ENCODE measurements around the gene LILRA2. TPM values are rescaled to one million over a fixed set of nuclear protein-coding genes. Genes with fewer than 3 reads are reported as not detected.
"Not testable (repeated sequence)": the region's sequence is repeated elsewhere in the genome, so short reads cannot be mapped to it uniquely, and the experiment has no call there.

LILRA2 gene
- total RNA-seq, 1 experiment from 2014 or later: not detected

GRCh38 chr19:54572696-54573311 is 786 bp upstream of the LILRA2 start:
- Histone ChIP-seq H3K79me2 (ENCODE audit: low read length) (no peaks in the 10 kb centered on the region), H3K9me2 (replicated peaks; ENCODE audit: insufficient read depth, low read length) (no peaks in the 10 kb centered on the region), H4K20me1 (ENCODE audit: insufficient read depth, low read depth, low read length) (no peaks in the 10 kb centered on the region), H3K36me3 (ENCODE audit: insufficient read depth, low read length) (no peaks in the 10 kb centered on the region), H3K9me3 (ENCODE audit: low read length) (no peaks in the 10 kb centered on the region), H3K27me3 (ENCODE audit: low read length) (no peaks in the 10 kb centered on the region), H3K9ac (ENCODE audit: low read length) (no peak overlapping the region), H3K4me1 (ENCODE audit: low read length) (no peaks in the 10 kb centered on the region), H3K27ac (ENCODE audit: low read length) (no peak overlapping the region), H3K4me3 (ENCODE audit: low read length) (no peak overlapping the region), H3K4me2 (ENCODE audit: low read depth, low read length, poor library complexity, severe bottlenecking) (no peak overlapping the region), H2AFZ (ENCODE audit: low read length) (no peak overlapping the region)
- no peak for DNase-seq

GRCh38 chr19:54574051-54574450 is 461 bp downstream of the LILRA2 start:
- DNase-seq: no peak
- H3K36me3 ChIP-seq (ENCODE audit: insufficient read depth, low read length): no peaks in the 10 kb centered on the region
- H3K79me2 ChIP-seq (ENCODE audit: low read length): no peaks in the 10 kb centered on the region
- no peaks in the 10 kb centered on the region for H3K27me3 ChIP-seq (ENCODE audit: low read length)
- no peak overlapping the region for H2AFZ ChIP-seq (ENCODE audit: low read length)
- no peaks in the 10 kb centered on the region for H3K9me2 ChIP-seq (replicated peaks; ENCODE audit: insufficient read depth, low read length)
- no peak overlapping the region for H3K4me3 ChIP-seq (ENCODE audit: low read length)
- no peaks in the 10 kb centered on the region for H3K9me3 ChIP-seq (ENCODE audit: low read length)
- H3K9ac ChIP-seq (ENCODE audit: low read length): no peak overlapping the region
- no peaks in the 10 kb centered on the region for H3K4me1 ChIP-seq (ENCODE audit: low read length)
- H3K4me2 ChIP-seq (ENCODE audit: low read depth, low read length, poor library complexity, severe bottlenecking): no peak overlapping the region
- H4K20me1 ChIP-seq (ENCODE audit: insufficient read depth, low read depth, low read length): no peaks in the 10 kb centered on the region
- no peak overlapping the region for H3K27ac ChIP-seq (ENCODE audit: low read length)

- Histone ChIP-seq H3K4me1 (ENCODE audit: low read length) (no peaks in the 10 kb centered on the region), H3K9me2 (replicated peaks; ENCODE audit: insufficient read depth, low read length) (no peaks in the 10 kb centered on the region), H3K79me2 (ENCODE audit: low read length) (no peaks in the 10 kb centered on the region), H2AFZ (ENCODE audit: low read length) (no peak overlapping the region), H3K4me3 (ENCODE audit: low read length) (no peak overlapping the region), H3K36me3 (ENCODE audit: insufficient read depth, low read length) (no peaks in the 10 kb centered on the region), H3K27ac (ENCODE audit: low read length) (no peak overlapping the region), H3K27me3 (ENCODE audit: low read length) (no peaks in the 10 kb centered on the region), H3K4me2 (ENCODE audit: low read depth, low read length, poor library complexity, severe bottlenecking) (no peak overlapping the region), H4K20me1 (ENCODE audit: insufficient read depth, low read depth, low read length) (no peaks in the 10 kb centered on the region), H3K9me3 (ENCODE audit: low read length) (no peaks in the 10 kb centered on the region), H3K9ac (ENCODE audit: low read length) (no peak overlapping the region)
- no peak for DNase-seq
Measured at GRCh38 chr19:54574527-54575056, 1.0 kb downstream of the LILRA2 start.

GRCh38 chr19:54575205-54575604 is 1.6 kb downstream of the LILRA2 start:
- H4K20me1 ChIP-seq (ENCODE audit: insufficient read depth, low read depth, low read length); DNase-seq; H3K27me3 ChIP-seq (ENCODE audit: low read length); H3K9me2 ChIP-seq (replicated peaks; ENCODE audit: insufficient read depth, low read length); H2AFZ ChIP-seq (ENCODE audit: low read length); H3K27ac ChIP-seq (ENCODE audit: low read length); H3K9ac ChIP-seq (ENCODE audit: low read length); H3K9me3 ChIP-seq (ENCODE audit: low read length); H3K4me2 ChIP-seq (ENCODE audit: low read depth, low read length, poor library complexity, severe bottlenecking); H3K4me3 ChIP-seq (ENCODE audit: low read length); H3K36me3 ChIP-seq (ENCODE audit: insufficient read depth, low read length); H3K4me1 ChIP-seq (ENCODE audit: low read length); H3K79me2 ChIP-seq (ENCODE audit: low read length): not testable (repeated sequence)

GRCh38 chr19:54576411-54576976 is 2.9 kb downstream of the LILRA2 start:
- Histone ChIP-seq H4K20me1 (ENCODE audit: insufficient read depth, low read depth, low read length) (no peaks in the 10 kb centered on the region), H3K9me3 (ENCODE audit: low read length) (no peaks in the 10 kb centered on the region), H3K27ac (ENCODE audit: low read length) (no peak overlapping the region), H3K79me2 (ENCODE audit: low read length) (no peaks in the 10 kb centered on the region), H3K27me3 (ENCODE audit: low read length) (no peaks in the 10 kb centered on the region), H2AFZ (ENCODE audit: low read length) (no peak overlapping the region), H3K4me2 (ENCODE audit: low read depth, low read length, poor library complexity, severe bottlenecking) (no peak overlapping the region), H3K4me1 (ENCODE audit: low read length) (no peaks in the 10 kb centered on the region), H3K9me2 (replicated peaks; ENCODE audit: insufficient read depth, low read length) (no peaks in the 10 kb centered on the region), H3K36me3 (ENCODE audit: insufficient read depth, low read length) (no peaks in the 10 kb centered on the region), H3K9ac (ENCODE audit: low read length) (no peak overlapping the region), H3K4me3 (ENCODE audit: low read length) (no peak overlapping the region)
- no peak for DNase-seq

GRCh38 chr19:54577334-54577733 is 3.7 kb downstream of the LILRA2 start:
- H3K9me2 ChIP-seq (replicated peaks; ENCODE audit: insufficient read depth, low read length): no peaks in the 10 kb centered on the region
- no peak overlapping the region for H2AFZ ChIP-seq (ENCODE audit: low read length)
- no peak overlapping the region for H3K9ac ChIP-seq (ENCODE audit: low read length)
- no peaks in the 10 kb centered on the region for H3K36me3 ChIP-seq (ENCODE audit: insufficient read depth, low read length)
- H3K4me1 ChIP-seq (ENCODE audit: low read length): no peaks in the 10 kb centered on the region
- H3K79me2 ChIP-seq (ENCODE audit: low read length): no peaks in the 10 kb centered on the region
- H4K20me1 ChIP-seq (ENCODE audit: insufficient read depth, low read depth, low read length): no peaks in the 10 kb centered on the region
- H3K27ac ChIP-seq (ENCODE audit: low read length): no peak overlapping the region
- no peak for DNase-seq
- no peak overlapping the region for H3K4me3 ChIP-seq (ENCODE audit: low read length)
- H3K27me3 ChIP-seq (ENCODE audit: low read length): no peaks in the 10 kb centered on the region
- no peak overlapping the region for H3K4me2 ChIP-seq (ENCODE audit: low read depth, low read length, poor library complexity, severe bottlenecking)
- H3K9me3 ChIP-seq (ENCODE audit: low read length): no peaks in the 10 kb centered on the region

GRCh38 chr19:54578268-54578667 is 4.7 kb downstream of the LILRA2 start:
- H3K9me2 ChIP-seq (replicated peaks; ENCODE audit: insufficient read depth, low read length); H3K27ac ChIP-seq (ENCODE audit: low read length); H3K4me2 ChIP-seq (ENCODE audit: low read depth, low read length, poor library complexity, severe bottlenecking); H4K20me1 ChIP-seq (ENCODE audit: insufficient read depth, low read depth, low read length); H3K27me3 ChIP-seq (ENCODE audit: low read length); DNase-seq; H3K9ac ChIP-seq (ENCODE audit: low read length); H3K79me2 ChIP-seq (ENCODE audit: low read length); H3K36me3 ChIP-seq (ENCODE audit: insufficient read depth, low read length); H3K9me3 ChIP-seq (ENCODE audit: low read length); H3K4me3 ChIP-seq (ENCODE audit: low read length); H3K4me1 ChIP-seq (ENCODE audit: low read length); H2AFZ ChIP-seq (ENCODE audit: low read length): not testable (repeated sequence)

- Histone ChIP-seq H3K9ac (ENCODE audit: low read length) (no peak overlapping the region), H3K27ac (ENCODE audit: low read length) (no peak overlapping the region), H3K4me2 (ENCODE audit: low read depth, low read length, poor library complexity, severe bottlenecking) (no peak overlapping the region), H2AFZ (ENCODE audit: low read length) (no peak overlapping the region), H3K79me2 (ENCODE audit: low read length) (no peaks in the 10 kb centered on the region), H3K9me3 (ENCODE audit: low read length) (no peaks in the 10 kb centered on the region), H3K27me3 (ENCODE audit: low read length) (no peaks in the 10 kb centered on the region), H3K4me3 (ENCODE audit: low read length) (no peak overlapping the region), H3K4me1 (ENCODE audit: low read length) (no peaks in the 10 kb centered on the region), H4K20me1 (ENCODE audit: insufficient read depth, low read depth, low read length) (no peaks in the 10 kb centered on the region), H3K36me3 (ENCODE audit: insufficient read depth, low read length) (no peaks in the 10 kb centered on the region), H3K9me2 (replicated peaks; ENCODE audit: insufficient read depth, low read length) (no peaks in the 10 kb centered on the region)
- no peak for DNase-seq
Measured at GRCh38 chr19:54586397-54586796, 12.8 kb downstream of the LILRA2 start.
